ENCODE measurements around the gene ASXL3.

The ASXL3 gene

GRCh38 chr18:33729556-33729955 is 151.5 kb downstream of the ASXL3 start:
- H2BK12ac ChIP-seq (ENCODE audit: low read length in 2 of 2), result no peak overlapping the region
- no peak overlapping the region for H2BK120ac ChIP-seq (ENCODE audit: low read depth, low read length)
- WGBS, result 100% methylated on average over 3 of the region's 4 CpGs

GRCh38 chr18:33733376-33733775 is 155.4 kb downstream of the ASXL3 start:
- DNase-seq, result no peak
- H2BK12ac ChIP-seq (ENCODE audit: low read length in 2 of 2), result no peak overlapping the region
- H3K4me1 ChIP-seq (ENCODE audit: control insufficient read depth, insufficient read depth, low read depth, low read length), result no peaks in the 10 kb centered on the region
- no peaks in the 10 kb centered on the region for H3K36me3 ChIP-seq (ENCODE audit: control insufficient read depth in 1 of 2, insufficient read depth in 2 of 2, low read depth in 1 of 2, low read length in 2 of 2)
- H2BK120ac ChIP-seq (ENCODE audit: low read depth, low read length), result no peak overlapping the region
- H2AFZ ChIP-seq (ENCODE audit: low read depth, low read length), result no peak overlapping the region
- no peak overlapping the region for H3K14ac ChIP-seq (ENCODE audit: low read length in 2 of 2)
- H3K9ac ChIP-seq (ENCODE audit: low read length), result no peak overlapping the region
- H2AK5ac ChIP-seq (ENCODE audit: low read length, severe bottlenecking), result no peak overlapping the region
- H4K91ac ChIP-seq (ENCODE audit: low read length), result no peak overlapping the region
- H3K27me3 ChIP-seq (ENCODE audit: control insufficient read depth in 1 of 2, insufficient read depth in 1 of 2, low read length in 2 of 2), result no peaks in the 10 kb centered on the region
- H2BK15ac ChIP-seq (ENCODE audit: low read depth, poor library complexity, severe bottlenecking), result no peak overlapping the region
- no peak overlapping the region for H3K18ac ChIP-seq (ENCODE audit: low read depth in 1 of 2, low read length in 2 of 2)
- no peak overlapping the region for H3K27ac ChIP-seq (ENCODE audit: low read length, poor library complexity, severe bottlenecking)
- no peak overlapping the region for H3K4me3 ChIP-seq (ENCODE audit: insufficient read depth in 1 of 2, low read depth in 1 of 2, low read length in 2 of 2)
- no peaks in the 10 kb centered on the region for H3K79me1 ChIP-seq (replicated peaks; ENCODE audit: low read length, poor library complexity, severe bottlenecking)
- no peak overlapping the region for H4K8ac ChIP-seq (ENCODE audit: low read length)
- no peak overlapping the region for H3K4ac ChIP-seq (ENCODE audit: low read depth in 1 of 2, low read length in 2 of 2)
- no peak overlapping the region for H3K23ac ChIP-seq (ENCODE audit: low read length in 2 of 2)
- H3K9me3 ChIP-seq (ENCODE audit: control insufficient read depth, low read length), result no peaks in the 10 kb centered on the region
- no peak overlapping the region for H2BK5ac ChIP-seq (ENCODE audit: low read depth, low read length, poor library complexity, severe bottlenecking)
- no peak overlapping the region for H3K4me2 ChIP-seq (ENCODE audit: low read length, poor library complexity, severe bottlenecking)

More at GRCh38 chr18:33729556-33729955, 151.5 kb downstream of the ASXL3 start:
- no peak overlapping the region for H3K4ac ChIP-seq (ENCODE audit: low read depth in 1 of 2, low read length in 2 of 2)
- H3K9me3 ChIP-seq (ENCODE audit: control insufficient read depth, low read length), result no peaks in the 10 kb centered on the region
- H3K9ac ChIP-seq (ENCODE audit: low read length), result no peak overlapping the region
- no peaks in the 10 kb centered on the region for H3K36me3 ChIP-seq (ENCODE audit: control insufficient read depth in 1 of 2, insufficient read depth in 2 of 2, low read depth in 1 of 2, low read length in 2 of 2)
- no peak overlapping the region for H2BK5ac ChIP-seq (ENCODE audit: low read depth, low read length, poor library complexity, severe bottlenecking)
- H3K27ac ChIP-seq (ENCODE audit: low read length, poor library complexity, severe bottlenecking), result no peak overlapping the region
- H3K23ac ChIP-seq (ENCODE audit: low read length in 2 of 2), result no peak overlapping the region
- no peak overlapping the region for H4K91ac ChIP-seq (ENCODE audit: low read length)
- H3K4me2 ChIP-seq (ENCODE audit: low read length, poor library complexity, severe bottlenecking), result no peak overlapping the region
- DNase-seq, result no peak
- no peaks in the 10 kb centered on the region for H3K4me1 ChIP-seq (ENCODE audit: control insufficient read depth, insufficient read depth, low read depth, low read length)
- no peak overlapping the region for H3K18ac ChIP-seq (ENCODE audit: low read depth in 1 of 2, low read length in 2 of 2)
- H3K27me3 ChIP-seq (ENCODE audit: control insufficient read depth in 1 of 2, insufficient read depth in 1 of 2, low read length in 2 of 2), result no peaks in the 10 kb centered on the region
- no peak overlapping the region for H3K14ac ChIP-seq (ENCODE audit: low read length in 2 of 2)
- no peak overlapping the region for H2BK15ac ChIP-seq (ENCODE audit: low read depth, poor library complexity, severe bottlenecking)
- H3K79me1 ChIP-seq (replicated peaks; ENCODE audit: low read length, poor library complexity, severe bottlenecking), result no peaks in the 10 kb centered on the region
- no peak overlapping the region for H3K4me3 ChIP-seq (ENCODE audit: insufficient read depth in 1 of 2, low read depth in 1 of 2, low read length in 2 of 2)
- H2AFZ ChIP-seq (ENCODE audit: low read depth, low read length), result no peak overlapping the region
- H2AK5ac ChIP-seq (ENCODE audit: low read length, severe bottlenecking), result no peak overlapping the region
- H4K8ac ChIP-seq (ENCODE audit: low read length), result no peak overlapping the region

GRCh38 chr18:33735428-33735827 is 157.4 kb downstream of the ASXL3 start:
- Histone ChIP-seq H3K18ac (ENCODE audit: low read depth in 1 of 2, low read length in 2 of 2) (no peak overlapping the region), H3K27ac (ENCODE audit: low read length, poor library complexity, severe bottlenecking) (no peak overlapping the region), H2BK15ac (ENCODE audit: low read depth, poor library complexity, severe bottlenecking) (no peak overlapping the region), H2BK120ac (ENCODE audit: low read depth, low read length) (no peak overlapping the region), H3K23ac (ENCODE audit: low read length in 2 of 2) (no peak overlapping the region), H4K91ac (ENCODE audit: low read length) (no peak overlapping the region), H2BK12ac (ENCODE audit: low read length in 2 of 2) (no peak overlapping the region), H3K79me1 (replicated peaks; ENCODE audit: low read length, poor library complexity, severe bottlenecking) (no peaks in the 10 kb centered on the region), H3K4me3 (ENCODE audit: insufficient read depth in 1 of 2, low read depth in 1 of 2, low read length in 2 of 2) (no peak overlapping the region), H3K14ac (ENCODE audit: low read length in 2 of 2) (no peak overlapping the region), H2BK5ac (ENCODE audit: low read depth, low read length, poor library complexity, severe bottlenecking) (no peak overlapping the region), H3K4ac (ENCODE audit: low read depth in 1 of 2, low read length in 2 of 2) (no peak overlapping the region), H4K8ac (ENCODE audit: low read length) (no peak overlapping the region), H3K27me3 (ENCODE audit: control insufficient read depth in 1 of 2, insufficient read depth in 1 of 2, low read length in 2 of 2) (no peaks in the 10 kb centered on the region), H3K4me2 (ENCODE audit: low read length, poor library complexity, severe bottlenecking) (no peak overlapping the region), H3K36me3 (ENCODE audit: control insufficient read depth in 1 of 2, insufficient read depth in 2 of 2, low read depth in 1 of 2, low read length in 2 of 2) (no peaks in the 10 kb centered on the region), H3K4me1 (ENCODE audit: control insufficient read depth, insufficient read depth, low read depth, low read length) (no peaks in the 10 kb centered on the region), H2AK5ac (ENCODE audit: low read length, severe bottlenecking) (no peak overlapping the region), H3K9me3 (ENCODE audit: control insufficient read depth, low read length) (no peaks in the 10 kb centered on the region), H2AFZ (ENCODE audit: low read depth, low read length) (no peak overlapping the region), H3K9ac (ENCODE audit: low read length) (no peak overlapping the region)
- no CpG with 5 or more reads among the region's 1 CpG for WGBS
- no peak for DNase-seq

- H3K14ac ChIP-seq (ENCODE audit: low read length in 2 of 2), result no peak overlapping the region
- no peak overlapping the region for H3K23ac ChIP-seq (ENCODE audit: low read length in 2 of 2)
- no peak overlapping the region for H2BK120ac ChIP-seq (ENCODE audit: low read depth, low read length)
- H4K8ac ChIP-seq (ENCODE audit: low read length), result no peak overlapping the region
- H3K4ac ChIP-seq (ENCODE audit: low read depth in 1 of 2, low read length in 2 of 2), result no peak overlapping the region
- no peak overlapping the region for H2BK15ac ChIP-seq (ENCODE audit: low read depth, poor library complexity, severe bottlenecking)
- no peak overlapping the region for H2BK5ac ChIP-seq (ENCODE audit: low read depth, low read length, poor library complexity, severe bottlenecking)
- H3K18ac ChIP-seq (ENCODE audit: low read depth in 1 of 2, low read length in 2 of 2), result no peak overlapping the region
- no peak for DNase-seq
- H3K4me2 ChIP-seq (ENCODE audit: low read length, poor library complexity, severe bottlenecking), result no peak overlapping the region
- no peaks in the 10 kb centered on the region for H3K9me3 ChIP-seq (ENCODE audit: control insufficient read depth, low read length)
- no peak overlapping the region for H2AFZ ChIP-seq (ENCODE audit: low read depth, low read length)
- no peaks in the 10 kb centered on the region for H3K79me1 ChIP-seq (replicated peaks; ENCODE audit: low read length, poor library complexity, severe bottlenecking)
- no peak overlapping the region for H2AK5ac ChIP-seq (ENCODE audit: low read length, severe bottlenecking)
- no peak overlapping the region for H2BK12ac ChIP-seq (ENCODE audit: low read length in 2 of 2)
- H3K4me1 ChIP-seq (ENCODE audit: control insufficient read depth, insufficient read depth, low read depth, low read length), result no peaks in the 10 kb centered on the region
- H3K4me3 ChIP-seq (ENCODE audit: insufficient read depth in 1 of 2, low read depth in 1 of 2, low read length in 2 of 2), result no peak overlapping the region
- no peak overlapping the region for H4K91ac ChIP-seq (ENCODE audit: low read length)
- H3K36me3 ChIP-seq (ENCODE audit: control insufficient read depth in 1 of 2, insufficient read depth in 2 of 2, low read depth in 1 of 2, low read length in 2 of 2), result peaks cover 0 to 3% of the 10 kb centered on the region in 2 experiments
- no peak overlapping the region for H3K9ac ChIP-seq (ENCODE audit: low read length)
- WGBS, result 89% methylated on average over 2 of the region's 2 CpGs
- H3K27me3 ChIP-seq (ENCODE audit: control insufficient read depth in 1 of 2, insufficient read depth in 1 of 2, low read length in 2 of 2), result no peaks in the 10 kb centered on the region
- no peak overlapping the region for H3K27ac ChIP-seq (ENCODE audit: low read length, poor library complexity, severe bottlenecking)
Observed at GRCh38 chr18:33741760-33742159, 163.7 kb downstream of the ASXL3 start.

Data from mesenchymal stem cell (in vitro differentiated cells and primary cell).